Measurements from ENCODE around the gene PTPN22.

The PTPN22 gene

GRCh38 chr1:113893267-113893666 is 21.8 kb upstream of the PTPN22 start:
- H2AFZ ChIP-seq (ENCODE audit: low read depth, low read length), result no peak overlapping the region
- TF ChIP-seq CTCF (IDR thresholded peaks at IDR 0.05; ENCODE audit: low read depth, low read length) (no peak), EZH2phosphoT487 (IDR thresholded peaks at IDR 0.05; ENCODE audit: low read depth) (no peak)
- H3K27ac ChIP-seq (ENCODE audit: low read length), result no peak overlapping the region
- no peak overlapping the region for H3K4me2 ChIP-seq (ENCODE audit: low read length)
- H3K27me3 ChIP-seq (ENCODE audit: low read depth, low read length), result no peaks in the 10 kb centered on the region
- H3K36me3 ChIP-seq (replicated peaks; ENCODE audit: low read depth, low read length), result peaks cover 12% of the 10 kb centered on the region
- no peaks in the 10 kb centered on the region for H3K4me1 ChIP-seq (ENCODE audit: low read length)
- H3K4me3 ChIP-seq (ENCODE audit: low read length), result no peak overlapping the region
- H4K20me1 ChIP-seq (ENCODE audit: insufficient read depth, low read length), result no peaks in the 10 kb centered on the region
- H3K9ac ChIP-seq (ENCODE audit: low read length), result no peak overlapping the region
- no peaks in the 10 kb centered on the region for H3K79me2 ChIP-seq (ENCODE audit: low read length)
- no peaks in the 10 kb centered on the region for H3K9me3 ChIP-seq (ENCODE audit: insufficient read depth, low read length)

GRCh38 chr1:113891631-113892220 is 20.2 kb upstream of the PTPN22 start:
- Histone ChIP-seq H3K9ac (ENCODE audit: low read length) (no peak overlapping the region), H3K4me2 (ENCODE audit: low read length) (no peak overlapping the region), H3K79me2 (ENCODE audit: low read length) (no peaks in the 10 kb centered on the region), H3K9me3 (ENCODE audit: insufficient read depth, low read length) (no peaks in the 10 kb centered on the region), H4K20me1 (ENCODE audit: insufficient read depth, low read length) (no peaks in the 10 kb centered on the region), H3K27ac (ENCODE audit: low read length) (no peak overlapping the region), H3K4me3 (ENCODE audit: low read length) (no peak overlapping the region), H2AFZ (ENCODE audit: low read depth, low read length) (no peak overlapping the region), H3K36me3 (replicated peaks; ENCODE audit: low read depth, low read length) (peaks cover 8% of the 10 kb centered on the region), H3K27me3 (ENCODE audit: low read depth, low read length) (no peaks in the 10 kb centered on the region), H3K4me1 (ENCODE audit: low read length) (peaks cover 8% of the 10 kb centered on the region)
- no peak for TF ChIP-seq EZH2phosphoT487 (IDR thresholded peaks at IDR 0.05; ENCODE audit: low read depth)
- TF ChIP-seq CTCF (IDR thresholded peaks at IDR 0.05; ENCODE audit: low read depth, low read length), result no peak

- Histone ChIP-seq H3K4me1 (ENCODE audit: low read length) (peaks cover 8% of the 10 kb centered on the region), H4K20me1 (ENCODE audit: insufficient read depth, low read length) (no peaks in the 10 kb centered on the region), H3K4me2 (ENCODE audit: low read length) (no peak overlapping the region), H3K4me3 (ENCODE audit: low read length) (no peak overlapping the region), H3K27me3 (ENCODE audit: low read depth, low read length) (no peaks in the 10 kb centered on the region), H3K9me3 (ENCODE audit: insufficient read depth, low read length) (no peaks in the 10 kb centered on the region), H3K9ac (ENCODE audit: low read length) (no peak overlapping the region), H3K27ac (ENCODE audit: low read length) (no peak overlapping the region), H3K79me2 (ENCODE audit: low read length) (no peaks in the 10 kb centered on the region), H2AFZ (ENCODE audit: low read depth, low read length) (no peak overlapping the region), H3K36me3 (replicated peaks; ENCODE audit: low read depth, low read length) (peaks cover 8% of the 10 kb centered on the region)
- TF ChIP-seq CTCF (IDR thresholded peaks at IDR 0.05; ENCODE audit: low read depth, low read length), result no peak
- TF ChIP-seq EZH2phosphoT487 (IDR thresholded peaks at IDR 0.05; ENCODE audit: low read depth), result no peak
These were observed 19.3 kb upstream of the PTPN22 start for GRCh38 chr1:113890816-113891215.

- no peak within 1 kb of the TSS for H3K27ac ChIP-seq (ENCODE audit: low read length)
- no peaks in the 10 kb centered on the region for H3K79me2 ChIP-seq (ENCODE audit: low read length)
- H2AFZ ChIP-seq (ENCODE audit: low read depth, low read length), result peak within 1 kb of the TSS; percentile 66; the same call in 1 of the 2 replicates
- no peaks in the 10 kb centered on the region for H3K36me3 ChIP-seq (replicated peaks; ENCODE audit: low read depth, low read length)
- peaks cover 8% of the 10 kb centered on the region for H3K4me1 ChIP-seq (ENCODE audit: low read length)
- no peak within 1 kb of the TSS for H3K4me3 ChIP-seq (ENCODE audit: low read length)
- TF ChIP-seq EZH2phosphoT487 (IDR thresholded peaks at IDR 0.05; ENCODE audit: low read depth) (no peak), CTCF (IDR thresholded peaks at IDR 0.05; ENCODE audit: low read depth, low read length) (no peak)
- H4K20me1 ChIP-seq (ENCODE audit: insufficient read depth, low read length), result no peaks in the 10 kb centered on the region
- H3K9ac ChIP-seq (ENCODE audit: low read length), result no peak within 1 kb of the TSS
- H3K9me3 ChIP-seq (ENCODE audit: insufficient read depth, low read length), result no peaks in the 10 kb centered on the region
- H3K4me2 ChIP-seq (ENCODE audit: low read length), result peak within 1 kb of the TSS; percentile 36
- no peaks in the 10 kb centered on the region for H3K27me3 ChIP-seq (ENCODE audit: low read depth, low read length)
These were observed 16.1 kb upstream of the PTPN22 start, which contains the start of gene BCL2L15 for GRCh38 chr1:113887402-113888175. BCL2L15 (minus strand) TSS chr1:113887581; CDS start chr1:113887375, 206 bp downstream.
